DOHH2 (cell line): ENCODE results near the gene DDX17.

Experiments
- H3F3A ChIP-seq: fragments of 200-600 bp; sonication (generic), shearing (Covaris generic); 2 replicates; pipeline ENCODE4 v1.6.0; 2016; ENCODE audit warnings: antibody characterized with exemption, mild to moderate bottlenecking; ENCODE audit not compliant: control insufficient read depth, insufficient read depth
- H3K27ac ChIP-seq: fragments of 200-600 bp; sonication (generic); 2 replicates; pipeline ENCODE4 v1.5.1; 2014; ENCODE audit warnings: low read depth, mild to moderate bottlenecking, low read length, moderate library complexity
- H3K27me3 ChIP-seq: fragments of 200-600 bp; sonication (generic); 2 replicates; pipeline ENCODE4 v1.6.1; 2014; ENCODE audit warnings: mild to moderate bottlenecking, low read length, mixed read lengths; ENCODE audit not compliant: control insufficient read depth
- H3K36me3 ChIP-seq: fragments of 200-600 bp; sonication (generic); 2 replicates; pipeline ENCODE4 v1.6.1; 2014; ENCODE audit warnings: mild to moderate bottlenecking, low read length, moderate library complexity, mixed read lengths; ENCODE audit not compliant: control insufficient read depth
- H3K4me1 ChIP-seq: fragments of 200-600 bp; sonication (generic); 2 replicates; pipeline ENCODE4 v1.6.1; 2014; ENCODE audit warnings: mild to moderate bottlenecking, low read length, mixed read lengths; ENCODE audit not compliant: control insufficient read depth
- H3K4me2 ChIP-seq: fragments of 200-600 bp; sonication (generic); 2 replicates; pipeline ENCODE4 v1.6.0; 2014; ENCODE audit warnings: mild to moderate bottlenecking, low read length, moderate library complexity
- H3K4me3 ChIP-seq: fragments of 200-600 bp; sonication (generic); 2 replicates; pipeline ENCODE4 v1.5.1; 2014; ENCODE audit warnings: mild to moderate bottlenecking, low read length, mixed read lengths
- H3K79me2 ChIP-seq: fragments of 200-600 bp; sonication (generic); 2 replicates; pipeline ENCODE4 v1.6.1; 2014; ENCODE audit warnings: mild to moderate bottlenecking, low read length, mixed read lengths; ENCODE audit not compliant: control insufficient read depth
- H3K9me2 ChIP-seq: fragments of 200-600 bp; sonication (generic); replicated peaks from 2 replicates; pipeline ENCODE4 v1.6.1; 2014; ENCODE audit warnings: mild to moderate bottlenecking, low read length, mixed read lengths; ENCODE audit not compliant: control insufficient read depth
- H3K9me3 ChIP-seq: fragments of 200-600 bp; sonication (generic); 2 replicates; pipeline ENCODE4 v1.6.1; 2014; ENCODE audit warnings: antibody characterized with exemption, low read length, mixed read lengths; ENCODE audit not compliant: control insufficient read depth, insufficient read depth
- H4K20me1 ChIP-seq: fragments of 200-600 bp; sonication (generic); 2 replicates; pipeline ENCODE4 v1.6.0; 2014; ENCODE audit warnings: low read depth, mild to moderate bottlenecking, antibody characterized with exemption, low read length, moderate library complexity; ENCODE audit not compliant: control insufficient read depth, insufficient read depth
- EZH2phosphoT487 ChIP-seq: fragments of 200-600 bp; sonication (generic); IDR thresholded peaks from 2 replicates; pipeline ENCODE4 v1.6.1; 2017; ENCODE audit warnings: borderline replicate concordance, mild to moderate bottlenecking, antibody characterized with exemption, low read length, moderate library complexity, mixed read lengths
- TF ChIP-seq, protein P1 (sequence below): fragments of 200-600 bp; sonication (generic); IDR thresholded peaks from one replicate; pipeline ENCODE4 v1.5.1; 2014; ENCODE audit warnings: antibody characterized with exemption, mild to moderate bottlenecking, low read depth, low read length; ENCODE audit not compliant: poor library complexity, severe bottlenecking

DDX17 gene

DNA sequence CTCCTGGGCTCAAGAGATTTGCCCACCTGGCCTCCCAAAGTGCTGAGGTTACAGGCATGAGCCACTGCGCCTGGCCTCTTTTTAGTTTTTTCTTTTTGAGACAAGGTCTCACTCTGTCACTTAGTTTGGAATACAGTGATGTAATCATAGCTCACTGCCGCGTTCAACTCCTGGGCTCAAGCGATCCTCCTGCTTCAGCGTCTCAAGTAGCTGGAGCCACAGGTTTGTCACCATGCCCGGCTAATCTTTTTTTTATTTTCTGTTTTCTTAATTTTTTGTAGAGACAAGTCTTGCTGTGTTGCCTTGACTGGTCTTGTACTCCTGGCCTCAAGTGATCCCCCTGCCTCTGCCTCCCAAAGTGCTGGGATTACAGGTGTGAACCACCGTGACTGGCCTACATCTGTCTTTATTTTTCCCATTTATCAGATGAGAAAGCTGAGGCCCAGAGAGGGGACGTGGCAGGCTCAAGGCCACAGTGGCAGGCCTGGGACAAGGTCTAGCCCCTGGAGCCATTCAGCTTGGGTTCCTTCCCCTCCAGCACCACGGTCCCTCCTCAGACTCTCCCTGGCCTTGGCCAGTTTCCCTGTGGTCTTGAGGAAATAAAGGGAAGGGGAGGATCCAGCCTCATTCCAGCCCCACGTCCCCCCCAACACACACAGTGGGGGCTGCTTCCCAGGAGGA, 41.0 kb downstream of the DDX17 start:
- Histone ChIP-seq H3K4me3 (no peak overlapping the region), H3K36me3 (no peaks in the 10 kb centered on the region), H3K79me2 (no peaks in the 10 kb centered on the region), H3K27me3 (peaks cover 73% of the 10 kb centered on the region), H4K20me1 (no peaks in the 10 kb centered on the region), H3F3A (no peaks in the 10 kb centered on the region), H3K9me3 (no peaks in the 10 kb centered on the region), H3K4me2 (no peak overlapping the region), H3K4me1 (peaks cover 19% of the 10 kb centered on the region), H3K27ac (no peak overlapping the region), H3K9me2 (no peaks in the 10 kb centered on the region)
- TF ChIP-seq EZH2phosphoT487: no peak
- TF ChIP-seq, protein P1, sequence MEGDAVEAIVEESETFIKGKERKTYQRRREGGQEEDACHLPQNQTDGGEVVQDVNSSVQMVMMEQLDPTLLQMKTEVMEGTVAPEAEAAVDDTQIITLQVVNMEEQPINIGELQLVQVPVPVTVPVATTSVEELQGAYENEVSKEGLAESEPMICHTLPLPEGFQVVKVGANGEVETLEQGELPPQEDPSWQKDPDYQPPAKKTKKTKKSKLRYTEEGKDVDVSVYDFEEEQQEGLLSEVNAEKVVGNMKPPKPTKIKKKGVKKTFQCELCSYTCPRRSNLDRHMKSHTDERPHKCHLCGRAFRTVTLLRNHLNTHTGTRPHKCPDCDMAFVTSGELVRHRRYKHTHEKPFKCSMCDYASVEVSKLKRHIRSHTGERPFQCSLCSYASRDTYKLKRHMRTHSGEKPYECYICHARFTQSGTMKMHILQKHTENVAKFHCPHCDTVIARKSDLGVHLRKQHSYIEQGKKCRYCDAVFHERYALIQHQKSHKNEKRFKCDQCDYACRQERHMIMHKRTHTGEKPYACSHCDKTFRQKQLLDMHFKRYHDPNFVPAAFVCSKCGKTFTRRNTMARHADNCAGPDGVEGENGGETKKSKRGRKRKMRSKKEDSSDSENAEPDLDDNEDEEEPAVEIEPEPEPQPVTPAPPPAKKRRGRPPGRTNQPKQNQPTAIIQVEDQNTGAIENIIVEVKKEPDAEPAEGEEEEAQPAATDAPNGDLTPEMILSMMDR: no peak

DNA sequence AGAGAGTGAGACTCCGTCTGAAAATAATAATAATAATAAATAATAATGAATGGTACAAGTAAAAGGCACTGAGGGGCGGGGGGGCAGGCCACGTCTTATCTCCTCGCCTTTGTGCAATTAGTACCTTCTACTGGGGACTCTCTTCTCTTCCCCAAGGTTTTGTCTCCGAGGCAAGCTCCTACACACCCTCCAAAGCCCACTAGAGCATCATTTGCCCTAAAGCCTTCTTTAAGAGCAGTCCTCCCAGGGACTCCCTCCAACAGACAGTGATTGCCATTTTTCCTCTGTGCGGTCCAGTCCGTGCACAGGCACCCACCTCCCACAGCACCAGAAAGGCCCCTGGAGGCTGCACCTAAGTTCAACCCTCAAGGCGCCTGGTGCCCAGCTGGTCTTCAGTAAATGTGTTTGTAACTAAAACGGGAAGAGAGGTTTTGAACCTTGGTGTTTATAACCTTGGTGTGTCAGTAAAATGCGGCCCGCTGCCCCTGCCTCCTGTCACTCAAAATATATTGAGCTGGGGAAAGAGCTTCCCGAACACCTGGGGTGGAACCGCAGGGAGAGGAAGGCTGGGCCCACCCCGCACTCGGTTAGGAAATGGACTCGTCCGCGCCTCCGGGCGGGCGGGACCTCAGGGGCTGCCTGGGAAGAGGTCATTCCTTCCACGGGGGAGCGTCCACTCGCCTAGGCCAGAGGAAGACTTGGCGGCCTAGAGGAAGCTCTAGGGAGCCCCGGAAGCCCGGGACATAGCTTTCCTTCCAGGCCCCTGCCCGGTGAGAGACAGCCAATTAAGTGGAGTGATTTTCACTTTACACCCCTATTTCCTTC, 42.9 kb downstream of the DDX17 start:
- H3K4me1 ChIP-seq: peaks cover 19% of the 10 kb centered on the region
- H3K36me3 ChIP-seq: no peaks in the 10 kb centered on the region
- TF ChIP-seq, protein P1: no peak
- no peak for TF ChIP-seq EZH2phosphoT487

DNA sequence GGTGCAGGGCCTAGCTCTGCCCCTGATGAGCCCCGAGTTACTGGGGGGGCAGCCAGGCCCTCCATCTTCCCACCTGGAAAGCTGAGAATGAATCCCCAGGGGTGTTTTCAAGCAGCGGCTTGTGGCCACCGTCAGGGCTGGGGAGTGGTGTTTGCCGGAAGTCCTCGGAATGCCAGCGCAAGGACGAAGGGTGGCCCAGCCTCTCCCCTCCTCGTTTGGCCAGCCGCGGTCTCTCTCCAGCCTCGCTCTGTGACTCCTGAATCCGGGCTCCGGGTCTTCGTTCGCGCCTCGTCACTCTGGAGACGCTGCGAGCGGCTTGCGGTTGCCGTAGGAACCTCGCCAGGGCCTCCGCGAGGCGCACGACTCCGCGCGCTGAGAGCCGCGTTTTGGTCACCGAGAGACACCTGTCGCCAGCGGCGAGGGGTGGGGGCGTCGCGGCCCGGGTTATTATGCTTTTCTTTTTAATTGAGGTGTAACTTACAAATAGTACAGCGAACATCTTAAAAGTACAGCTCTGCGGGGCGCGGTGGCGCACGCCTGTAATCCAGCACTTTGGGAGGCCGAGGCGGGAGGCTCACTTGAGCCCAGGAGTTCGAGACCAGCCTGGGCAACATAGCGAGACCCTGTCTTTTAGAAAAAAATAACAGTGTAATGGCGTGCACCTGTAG, 44.6 kb downstream of the DDX17 start:
- peaks cover 19% of the 10 kb centered on the region for H3K4me1 ChIP-seq
- no peaks in the 10 kb centered on the region for H3K9me3 ChIP-seq
- H3F3A ChIP-seq: no peaks in the 10 kb centered on the region
- H3K27ac ChIP-seq: no peak overlapping the region
- H3K4me3 ChIP-seq: no peak overlapping the region; the same call in 1 of the 2 replicates
- no peaks in the 10 kb centered on the region for H3K79me2 ChIP-seq
- no peak for TF ChIP-seq EZH2phosphoT487
- TF ChIP-seq, protein P1: no peak
- H3K36me3 ChIP-seq: no peaks in the 10 kb centered on the region
- H4K20me1 ChIP-seq: no peaks in the 10 kb centered on the region
- H3K9me2 ChIP-seq: no peaks in the 10 kb centered on the region
- H3K27me3 ChIP-seq: peaks cover 76% of the 10 kb centered on the region
- peak overlapping the region; percentile 38 for H3K4me2 ChIP-seq

More for the DNA sequence above, 42.9 kb downstream of the DDX17 start:
- H3K4me3 ChIP-seq: peak overlapping the region; percentile 20; the same call in 1 of the 2 replicates
- no peaks in the 10 kb centered on the region for H3K9me3 ChIP-seq
- no peaks in the 10 kb centered on the region for H4K20me1 ChIP-seq
- H3K9me2 ChIP-seq: no peaks in the 10 kb centered on the region
- peak overlapping the region; percentile 35; the same call in 1 of the 2 replicates for H3K4me2 ChIP-seq
- no peaks in the 10 kb centered on the region for H3K79me2 ChIP-seq
- no peaks in the 10 kb centered on the region for H3F3A ChIP-seq
- no peak overlapping the region for H3K27ac ChIP-seq
- H3K27me3 ChIP-seq: peaks cover 80% of the 10 kb centered on the region
